Measurements from ENCODE around the gene RFTN1. TPM values are rescaled to one million over a fixed set of nuclear protein-coding genes. Genes with fewer than 3 reads are reported as not detected.
A peak's percentile ranks its signal among the peaks of the same experiment; 100 is the strongest.

Gene RFTN1
- total RNA-seq, 1 donor from 2014 or later = 0.92 TPM

DNA sequence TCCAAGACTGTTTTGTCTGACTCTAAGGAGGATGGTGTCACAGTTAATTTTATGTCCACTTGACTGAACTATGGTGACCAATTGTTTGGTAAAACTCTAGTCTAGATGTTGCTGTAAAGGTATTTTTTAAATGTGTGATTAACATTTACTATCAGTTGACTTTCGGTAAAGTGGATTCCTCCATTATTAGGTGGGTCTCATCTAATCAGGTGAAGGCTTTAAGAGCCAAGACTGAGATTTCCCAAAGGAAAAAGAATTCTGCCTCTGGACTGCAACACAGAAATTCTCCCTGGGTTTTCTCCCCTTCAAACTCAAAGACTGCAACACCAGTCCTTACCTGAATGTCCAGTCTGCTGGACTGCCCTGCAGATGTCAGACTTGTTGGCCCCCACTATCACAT, 129.6 kb downstream of the RFTN1 start:
- Histone ChIP-seq H3K27me3 (no peaks in the 10 kb centered on the region), H3K4me1 (no peaks in the 10 kb centered on the region), H3K27ac (no peak overlapping the region), H3K4me2 (no peak overlapping the region), H3K9ac (no peak overlapping the region), H4K20me1 (ENCODE audit: low read depth) (no peaks in the 10 kb centered on the region), H2AFZ (replicated peaks) (no peak overlapping the region), H3K4me3 (no peak overlapping the region), H3F3A (ENCODE audit: low read depth) (no peaks in the 10 kb centered on the region), H3K9me3 (ENCODE audit: low read depth) (no peaks in the 10 kb centered on the region), H3K79me2 (ENCODE audit: low read depth) (no peaks in the 10 kb centered on the region), H3K36me3 (no peaks in the 10 kb centered on the region)
- Mint-ChIP-seq H3K27me3 (ENCODE audit: insufficient read depth, low read depth) (no peaks in the 10 kb centered on the region), H3K27ac (no peak overlapping the region), H3K36me3 (no peaks in the 10 kb centered on the region), H3K4me1 (peaks cover 3% of the 10 kb centered on the region), H3K4me3 (no peak overlapping the region), H3K9me3 (no peaks in the 10 kb centered on the region)
- no peak for DNase-seq (ENCODE audit: low spot score)
- TF ChIP-seq, protein P1, sequence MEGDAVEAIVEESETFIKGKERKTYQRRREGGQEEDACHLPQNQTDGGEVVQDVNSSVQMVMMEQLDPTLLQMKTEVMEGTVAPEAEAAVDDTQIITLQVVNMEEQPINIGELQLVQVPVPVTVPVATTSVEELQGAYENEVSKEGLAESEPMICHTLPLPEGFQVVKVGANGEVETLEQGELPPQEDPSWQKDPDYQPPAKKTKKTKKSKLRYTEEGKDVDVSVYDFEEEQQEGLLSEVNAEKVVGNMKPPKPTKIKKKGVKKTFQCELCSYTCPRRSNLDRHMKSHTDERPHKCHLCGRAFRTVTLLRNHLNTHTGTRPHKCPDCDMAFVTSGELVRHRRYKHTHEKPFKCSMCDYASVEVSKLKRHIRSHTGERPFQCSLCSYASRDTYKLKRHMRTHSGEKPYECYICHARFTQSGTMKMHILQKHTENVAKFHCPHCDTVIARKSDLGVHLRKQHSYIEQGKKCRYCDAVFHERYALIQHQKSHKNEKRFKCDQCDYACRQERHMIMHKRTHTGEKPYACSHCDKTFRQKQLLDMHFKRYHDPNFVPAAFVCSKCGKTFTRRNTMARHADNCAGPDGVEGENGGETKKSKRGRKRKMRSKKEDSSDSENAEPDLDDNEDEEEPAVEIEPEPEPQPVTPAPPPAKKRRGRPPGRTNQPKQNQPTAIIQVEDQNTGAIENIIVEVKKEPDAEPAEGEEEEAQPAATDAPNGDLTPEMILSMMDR (IDR thresholded peaks at IDR 0.05) = no peak
- no peak for TF ChIP-seq EZH2 (IDR thresholded peaks at IDR 0.05)
- no peak for TF ChIP-seq EZH2phosphoT487 (IDR thresholded peaks at IDR 0.05)

DNA sequence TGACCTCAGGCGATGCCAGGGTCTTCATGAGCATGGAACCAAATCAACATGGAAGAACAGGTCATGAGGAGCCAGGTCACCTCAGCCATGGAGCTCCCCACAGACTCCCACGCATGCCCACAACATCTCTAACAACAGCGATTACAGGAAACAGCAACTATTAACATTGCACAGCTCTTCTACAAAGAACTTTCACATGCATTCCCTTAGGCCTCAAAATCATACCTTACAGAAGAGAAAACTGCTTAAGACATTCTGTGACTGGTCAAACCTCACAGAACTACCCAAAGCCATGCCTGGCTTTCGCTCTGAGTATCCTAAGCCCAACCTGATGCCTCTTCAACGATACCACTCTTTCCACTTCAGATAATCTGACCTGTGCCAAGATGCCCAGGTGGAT, 130.7 kb downstream of the RFTN1 start:
- Mint-ChIP-seq H3K9me3 (peaks cover 5% of the 10 kb centered on the region), H3K27me3 (ENCODE audit: insufficient read depth, low read depth) (peaks cover 3% of the 10 kb centered on the region), H3K4me1 (peaks cover under 1% of the 10 kb centered on the region), H3K4me3 (peak overlapping the region; percentile 10), H3K36me3 (no peaks in the 10 kb centered on the region), H3K27ac (peak overlapping the region; percentile 21)
- H4K20me1 ChIP-seq (ENCODE audit: low read depth) = no peaks in the 10 kb centered on the region
- no peaks in the 10 kb centered on the region for H3K4me1 ChIP-seq
- TF ChIP-seq EZH2 (IDR thresholded peaks at IDR 0.05) (no peak), EZH2phosphoT487 (IDR thresholded peaks at IDR 0.05) (no peak)
- TF ChIP-seq, protein P1 (IDR thresholded peaks at IDR 0.05) = no peak
- H3K27ac ChIP-seq = no peak overlapping the region
- no peaks in the 10 kb centered on the region for H3K9me3 ChIP-seq (ENCODE audit: low read depth)
- H3K79me2 ChIP-seq (ENCODE audit: low read depth) = no peaks in the 10 kb centered on the region
- H2AFZ ChIP-seq (replicated peaks) = no peak overlapping the region
- H3F3A ChIP-seq (ENCODE audit: low read depth) = no peaks in the 10 kb centered on the region
- no peaks in the 10 kb centered on the region for H3K36me3 ChIP-seq
- H3K4me2 ChIP-seq = no peak overlapping the region
- no peak overlapping the region for H3K9ac ChIP-seq
- H3K4me3 ChIP-seq = no peak overlapping the region
- no peak for DNase-seq (ENCODE audit: low spot score)
- H3K27me3 ChIP-seq = no peaks in the 10 kb centered on the region

DNA sequence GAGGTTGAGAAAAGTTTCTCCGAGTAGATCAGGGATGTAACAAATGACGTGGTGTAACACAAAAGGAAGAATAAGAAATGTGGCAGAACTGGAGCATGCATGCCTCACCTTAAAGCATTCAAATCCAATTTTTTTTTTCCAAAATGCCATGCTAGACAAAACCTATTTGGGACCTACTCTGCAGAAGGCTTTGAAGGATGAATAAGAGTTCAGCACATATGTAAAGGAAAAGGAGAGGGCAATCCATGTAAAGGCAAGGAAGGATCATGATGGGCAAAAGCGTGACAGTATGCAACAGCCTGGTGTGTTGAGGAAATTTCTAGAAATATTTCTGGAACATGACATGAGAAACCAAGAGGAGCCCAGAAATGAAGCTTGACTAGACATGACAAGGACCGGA, 132.1 kb downstream of the RFTN1 start:
- Histone ChIP-seq H3K79me2 (ENCODE audit: low read depth) (no peaks in the 10 kb centered on the region), H3K9ac (no peak overlapping the region), H3K27me3 (no peaks in the 10 kb centered on the region), H3K4me3 (no peak overlapping the region), H3K27ac (no peak overlapping the region), H3K4me2 (no peak overlapping the region), H2AFZ (replicated peaks) (no peak overlapping the region), H3K9me3 (ENCODE audit: low read depth) (no peaks in the 10 kb centered on the region), H3K4me1 (no peaks in the 10 kb centered on the region), H4K20me1 (ENCODE audit: low read depth) (no peaks in the 10 kb centered on the region), H3F3A (ENCODE audit: low read depth) (no peaks in the 10 kb centered on the region), H3K36me3 (no peaks in the 10 kb centered on the region)
- H3K9me3 Mint-ChIP-seq = peaks cover 6% of the 10 kb centered on the region
- H3K36me3 Mint-ChIP-seq = no peaks in the 10 kb centered on the region
- TF ChIP-seq EZH2phosphoT487 (IDR thresholded peaks at IDR 0.05) = no peak
- TF ChIP-seq, protein P1 (IDR thresholded peaks at IDR 0.05) = no peak
- TF ChIP-seq EZH2 (IDR thresholded peaks at IDR 0.05) = no peak
- H3K27me3 Mint-ChIP-seq (ENCODE audit: insufficient read depth, low read depth) = peaks cover 3% of the 10 kb centered on the region
- peaks cover 7% of the 10 kb centered on the region for H3K4me1 Mint-ChIP-seq
- no peak overlapping the region for H3K27ac Mint-ChIP-seq
- DNase-seq (ENCODE audit: low spot score) = no peak
- no peak overlapping the region for H3K4me3 Mint-ChIP-seq
